Subcutaneous adipose tissue (tissue), 4 donors: ENCODE data around the gene PCSK4. TPM values are rescaled to one million over a fixed set of nuclear protein-coding genes. Genes with fewer than 3 reads are reported as not detected.

Source experiments
- CTCF ChIP-seq: fragments of 450-650 bp; IDR thresholded peaks from one replicate; pipeline ENCODE4 v1.5.1; 2016; ENCODE audit warnings: low read depth, mild to moderate bottlenecking, control low read depth, antibody characterized with exemption, moderate library complexity
- total RNA-seq, 4 donors: library from RNA; depleted of rRNA; stranded (reverse); fragments of >200 nt; gene quantifications; one replicate each; pipeline ENCODE4 v1.1.0, GENCODE V29; 2016

PCSK4 gene
- total RNA-seq, 4 donors from 2014 or later: 0.65 to 2.6 (median 1.8) TPM

- no peak for TF ChIP-seq CTCF
These were observed 1.7 kb upstream of the PCSK4 start for GRCh38 chr19:1491849-1492170.

GRCh38 chr19:1491114-1491848, 1.1 kb upstream of the PCSK4 start, which contains the start of gene REEP6:
Gene REEP6, plus strand, starts transcription at chr19:1491181. Its CDS starts 89 bp downstream, at chr19:1491270.
- no peak for TF ChIP-seq CTCF

GRCh38 chr19:1489463-1490310, 463 bp downstream of the PCSK4 start:
- no peak for TF ChIP-seq CTCF

GRCh38 chr19:1488282-1488601, 1.9 kb downstream of the PCSK4 start:
- TF ChIP-seq CTCF: no peak

GRCh38 chr19:1487576-1488281, 2.4 kb downstream of the PCSK4 start:
- no peak for TF ChIP-seq CTCF

GRCh38 chr19:1486720-1487575, 3.2 kb downstream of the PCSK4 start:
- no peak for TF ChIP-seq CTCF
